ENCODE data around the gene ZNF263. TPM values are rescaled to one million over a fixed set of nuclear protein-coding genes. Genes with fewer than 3 reads are reported as not detected.

Gene ZNF263
- total and polyA plus RNA-seq, 2 experiments from 2014 or later: 9.2 to 66.9 TPM

DNA sequence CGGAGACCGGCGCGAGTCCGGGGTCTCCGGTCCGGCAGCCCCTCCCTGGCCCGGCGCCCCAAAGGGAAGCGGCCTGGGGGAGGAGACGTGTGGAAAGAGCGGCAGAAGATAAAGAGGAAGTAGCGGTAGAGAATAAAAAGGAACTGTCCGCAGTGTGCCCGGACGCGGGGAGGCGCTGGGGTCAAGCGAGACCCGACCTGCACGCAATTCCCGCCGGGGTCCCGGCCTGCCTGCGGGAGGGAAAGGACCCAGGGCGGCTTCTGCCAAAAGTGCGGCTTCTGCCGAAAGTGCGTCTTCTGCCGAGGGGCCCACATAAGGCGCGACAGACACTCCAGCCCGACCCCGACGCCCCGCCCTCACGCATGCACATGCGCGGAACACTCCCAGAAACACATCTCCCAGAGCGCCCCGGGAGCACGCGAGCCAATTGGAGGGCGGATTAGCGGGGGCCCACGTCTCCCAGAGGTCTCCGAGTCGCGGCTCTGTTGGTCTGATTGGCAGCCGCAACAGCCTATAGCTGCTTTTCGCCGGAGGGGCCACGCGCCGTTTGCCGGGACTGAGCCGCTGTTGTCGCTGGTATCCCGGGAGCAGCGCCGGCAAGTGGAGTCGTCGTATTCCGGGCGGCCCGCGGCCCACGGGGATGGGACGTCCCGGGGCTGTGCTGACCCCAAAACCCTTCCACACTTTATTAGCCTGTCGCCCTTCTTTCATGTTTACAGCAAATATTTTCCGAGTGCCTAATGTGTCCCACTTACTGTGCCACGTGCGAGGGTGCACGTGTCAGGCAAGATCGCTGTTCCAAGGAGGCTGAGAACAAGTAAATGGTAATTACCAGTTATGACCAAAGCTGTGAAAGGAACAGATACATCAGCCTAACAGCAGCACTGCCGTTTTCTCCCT is 18.9 kb upstream of the ZNF263 start:
- Histone ChIP-seq H3K27me3 (ENCODE audit: insufficient read depth) (peaks cover 10% of the 10 kb centered on the region), H3K4me3 (peak overlapping the region; percentile 78), H4K20me1 (replicated peaks; ENCODE audit: insufficient read depth) (no peaks in the 10 kb centered on the region), H3K79me2 (replicated peaks; ENCODE audit: insufficient read depth) (no peaks in the 10 kb centered on the region), H3K27ac (ENCODE audit: low read depth) (no peak overlapping the region; the same call in 1 of the 2 replicates), H3K36me3 (ENCODE audit: insufficient read depth) (no peaks in the 10 kb centered on the region), H3K9me2 (ENCODE audit: insufficient read depth) (peaks cover 12% of the 10 kb centered on the region; the same call in 1 of the 2 replicates), H2AFZ (peak overlapping the region; percentile 95), H3K4me2 (peak overlapping the region; percentile 79), H3F3A (replicated peaks; ENCODE audit: low read depth) (peaks cover 11% of the 10 kb centered on the region), H3K4me1 (ENCODE audit: insufficient read depth) (no peaks in the 10 kb centered on the region)
- peaks cover 7% of the 10 kb centered on the region; the same call in 2 of the 3 replicates for H3K36me3 Mint-ChIP-seq (ENCODE audit: low read depth)
- H3K4me1 Mint-ChIP-seq: peaks cover 3% of the 10 kb centered on the region; the same call in 1 of the 3 replicates
- H3K4me3 Mint-ChIP-seq: peak overlapping the region; percentile 70
- DNase-seq (ENCODE audit: low spot score) (peak; percentile 98), ATAC-seq (peak; percentile 97)
- TF ChIP-seq POLR2AphosphoS5 (IDR thresholded peaks at IDR 0.05; ENCODE audit: low read depth): peak; percentile 56
- no peak for TF ChIP-seq ZNF114 (CRISPR knock-in tag; IDR thresholded peaks at IDR 0.05)
- TF ChIP-seq, protein P1, sequence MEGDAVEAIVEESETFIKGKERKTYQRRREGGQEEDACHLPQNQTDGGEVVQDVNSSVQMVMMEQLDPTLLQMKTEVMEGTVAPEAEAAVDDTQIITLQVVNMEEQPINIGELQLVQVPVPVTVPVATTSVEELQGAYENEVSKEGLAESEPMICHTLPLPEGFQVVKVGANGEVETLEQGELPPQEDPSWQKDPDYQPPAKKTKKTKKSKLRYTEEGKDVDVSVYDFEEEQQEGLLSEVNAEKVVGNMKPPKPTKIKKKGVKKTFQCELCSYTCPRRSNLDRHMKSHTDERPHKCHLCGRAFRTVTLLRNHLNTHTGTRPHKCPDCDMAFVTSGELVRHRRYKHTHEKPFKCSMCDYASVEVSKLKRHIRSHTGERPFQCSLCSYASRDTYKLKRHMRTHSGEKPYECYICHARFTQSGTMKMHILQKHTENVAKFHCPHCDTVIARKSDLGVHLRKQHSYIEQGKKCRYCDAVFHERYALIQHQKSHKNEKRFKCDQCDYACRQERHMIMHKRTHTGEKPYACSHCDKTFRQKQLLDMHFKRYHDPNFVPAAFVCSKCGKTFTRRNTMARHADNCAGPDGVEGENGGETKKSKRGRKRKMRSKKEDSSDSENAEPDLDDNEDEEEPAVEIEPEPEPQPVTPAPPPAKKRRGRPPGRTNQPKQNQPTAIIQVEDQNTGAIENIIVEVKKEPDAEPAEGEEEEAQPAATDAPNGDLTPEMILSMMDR (conservative IDR thresholded peaks at IDR 0.05; ENCODE audit: low read depth in 2 of 2): peak; percentile 11 to 26; a peak in 2 of 4 replicates
- peaks cover 75% of the 10 kb centered on the region for H3K9me3 Mint-ChIP-seq
- H3K27ac Mint-ChIP-seq: no peak overlapping the region
- H3K27me3 Mint-ChIP-seq (ENCODE audit: insufficient read depth, low read depth, poor library complexity): peaks cover 26% of the 10 kb centered on the region

DNA sequence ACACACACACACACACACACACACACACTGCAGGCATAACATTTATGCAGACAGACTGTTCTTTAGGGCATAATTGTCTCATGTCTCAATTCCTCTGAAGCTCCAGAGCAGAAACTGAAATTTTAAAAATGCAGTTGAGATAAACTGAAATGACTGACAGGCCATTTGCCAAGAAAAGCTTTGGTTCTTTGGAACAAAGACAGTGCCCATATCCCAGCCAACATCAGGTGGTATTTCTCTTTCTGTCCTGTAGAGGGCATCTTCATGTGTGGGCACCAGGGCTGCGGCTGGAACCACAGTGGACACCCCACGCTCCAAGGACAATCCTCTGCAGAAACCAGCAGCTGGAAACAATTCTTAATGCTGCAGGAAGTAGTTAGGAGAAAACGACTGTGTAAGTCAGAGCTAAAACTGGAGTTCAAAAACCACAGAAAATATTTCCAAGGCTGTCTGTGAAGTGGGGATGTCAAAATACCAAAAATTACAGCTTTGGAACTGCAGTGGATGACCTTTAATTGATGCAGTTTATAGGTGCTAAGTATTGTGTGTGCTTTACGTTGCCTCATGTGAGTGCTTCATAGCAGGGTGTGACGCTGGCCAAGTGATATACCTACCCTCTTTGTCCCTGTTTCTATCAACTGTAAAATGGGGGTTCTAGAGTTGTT is 16.3 kb upstream of the ZNF263 start:
- peak; percentile 66 for DNase-seq (ENCODE audit: low spot score)
- H3K4me3 Mint-ChIP-seq: no peak overlapping the region

More for the DNA sequence above, 16.3 kb upstream of the ZNF263 start:
- Histone ChIP-seq H3K9me2 (ENCODE audit: insufficient read depth) (peaks cover 12% of the 10 kb centered on the region; the same call in 1 of the 2 replicates), H3K27me3 (ENCODE audit: insufficient read depth) (peaks cover 10% of the 10 kb centered on the region), H4K20me1 (replicated peaks; ENCODE audit: insufficient read depth) (no peaks in the 10 kb centered on the region), H3K4me2 (no peak overlapping the region), H3K4me3 (no peak overlapping the region), H3K36me3 (ENCODE audit: insufficient read depth) (no peaks in the 10 kb centered on the region), H3F3A (replicated peaks; ENCODE audit: low read depth) (peaks cover 11% of the 10 kb centered on the region), H3K4me1 (ENCODE audit: insufficient read depth) (no peaks in the 10 kb centered on the region), H3K79me2 (replicated peaks; ENCODE audit: insufficient read depth) (no peaks in the 10 kb centered on the region), H2AFZ (no peak overlapping the region), H3K27ac (ENCODE audit: low read depth) (no peak overlapping the region)
- no peak overlapping the region for H3K27ac Mint-ChIP-seq
- peaks cover 20% of the 10 kb centered on the region for H3K27me3 Mint-ChIP-seq (ENCODE audit: insufficient read depth, low read depth, poor library complexity)
- peaks cover 7% of the 10 kb centered on the region; the same call in 2 of the 3 replicates for H3K36me3 Mint-ChIP-seq (ENCODE audit: low read depth)
- H3K9me3 Mint-ChIP-seq: peaks cover 74% of the 10 kb centered on the region
- peaks cover 3% of the 10 kb centered on the region; the same call in 1 of the 3 replicates for H3K4me1 Mint-ChIP-seq
- no peak for ATAC-seq
- TF ChIP-seq, protein P1 (conservative IDR thresholded peaks at IDR 0.05; ENCODE audit: low read depth in 2 of 2): peak; percentile 68 to 72
- no peak for TF ChIP-seq CREB1 (CRISPR knock-in tag; IDR thresholded peaks at IDR 0.05; ENCODE audit: low read depth)
- TF ChIP-seq STAT1 (IDR thresholded peaks at IDR 0.05; ENCODE audit: unreplicated experiment): no peak
